ENCODE results near the gene MYL10. TPM values are rescaled to one million over a fixed set of nuclear protein-coding genes. Genes with fewer than 3 reads are reported as not detected.

Gene MYL10
- total and polyA plus RNA-seq, 7 donors: 0.23 to 4.4 TPM; not detected in 5

DNA sequence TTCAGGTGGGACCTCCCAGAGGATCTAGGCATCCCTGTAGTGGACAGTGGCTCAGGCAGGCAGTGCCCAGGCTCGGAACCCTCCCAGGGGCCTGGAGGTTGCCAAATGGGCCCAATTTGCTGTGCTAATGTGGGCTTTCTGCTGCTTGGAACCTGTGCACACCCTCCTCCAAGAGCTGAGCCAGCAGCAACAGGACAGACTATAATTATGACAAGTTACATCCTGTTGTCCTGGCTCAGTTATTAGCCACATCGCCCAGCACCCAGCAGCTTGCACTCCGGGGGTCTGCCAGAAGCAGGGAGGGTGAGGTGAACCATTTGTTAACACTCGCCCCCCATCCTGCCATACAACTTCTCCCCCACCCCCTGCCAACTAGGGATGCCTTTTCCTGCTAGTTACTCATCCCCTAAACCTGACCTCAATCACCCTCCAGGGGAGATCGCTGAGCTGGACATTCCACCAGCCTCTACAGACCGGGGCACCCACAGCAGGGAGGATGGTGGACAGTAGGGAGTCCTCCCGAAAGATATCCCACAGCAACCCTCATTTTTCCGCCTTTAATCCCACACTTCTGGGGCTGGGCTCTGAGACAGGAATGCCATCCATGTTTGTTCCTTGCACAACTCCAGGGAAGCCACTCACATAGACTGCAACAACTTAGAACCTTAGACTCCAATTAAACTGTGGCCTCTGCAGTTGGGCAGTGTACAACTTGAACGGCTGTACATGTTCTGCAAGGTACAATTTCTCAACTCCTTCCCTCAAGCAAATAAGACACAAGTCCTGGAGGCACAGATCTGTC lies 7.9 kb upstream of the MYL10 start:
- Histone ChIP-seq H3K36me3 (ENCODE audit: insufficient read depth in 1 of 2, low read depth in 1 of 2) (no peaks in the 10 kb centered on the region), H3K9me3 (no peaks in the 10 kb centered on the region), H3K4me3 (no peak overlapping the region), H3K27ac (peak overlapping the region; percentile 23), H3K4me1 (peaks cover 24% of the 10 kb centered on the region), H3K27me3 (ENCODE audit: insufficient read depth in 3 of 3, low read length in 2 of 3) (no peaks in the 10 kb centered on the region)
- TF ChIP-seq, protein P1, sequence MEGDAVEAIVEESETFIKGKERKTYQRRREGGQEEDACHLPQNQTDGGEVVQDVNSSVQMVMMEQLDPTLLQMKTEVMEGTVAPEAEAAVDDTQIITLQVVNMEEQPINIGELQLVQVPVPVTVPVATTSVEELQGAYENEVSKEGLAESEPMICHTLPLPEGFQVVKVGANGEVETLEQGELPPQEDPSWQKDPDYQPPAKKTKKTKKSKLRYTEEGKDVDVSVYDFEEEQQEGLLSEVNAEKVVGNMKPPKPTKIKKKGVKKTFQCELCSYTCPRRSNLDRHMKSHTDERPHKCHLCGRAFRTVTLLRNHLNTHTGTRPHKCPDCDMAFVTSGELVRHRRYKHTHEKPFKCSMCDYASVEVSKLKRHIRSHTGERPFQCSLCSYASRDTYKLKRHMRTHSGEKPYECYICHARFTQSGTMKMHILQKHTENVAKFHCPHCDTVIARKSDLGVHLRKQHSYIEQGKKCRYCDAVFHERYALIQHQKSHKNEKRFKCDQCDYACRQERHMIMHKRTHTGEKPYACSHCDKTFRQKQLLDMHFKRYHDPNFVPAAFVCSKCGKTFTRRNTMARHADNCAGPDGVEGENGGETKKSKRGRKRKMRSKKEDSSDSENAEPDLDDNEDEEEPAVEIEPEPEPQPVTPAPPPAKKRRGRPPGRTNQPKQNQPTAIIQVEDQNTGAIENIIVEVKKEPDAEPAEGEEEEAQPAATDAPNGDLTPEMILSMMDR (IDR thresholded peaks at IDR 0.05): no peak
- DNase-seq (no peak), ATAC-seq (no peak)
- 38 to 63% (median 43%) methylated on average over 9 of the region's 9 CpGs for WGBS, 3 donors
- intact Hi-C loops (cut with DNase I): no loop called here

DNA sequence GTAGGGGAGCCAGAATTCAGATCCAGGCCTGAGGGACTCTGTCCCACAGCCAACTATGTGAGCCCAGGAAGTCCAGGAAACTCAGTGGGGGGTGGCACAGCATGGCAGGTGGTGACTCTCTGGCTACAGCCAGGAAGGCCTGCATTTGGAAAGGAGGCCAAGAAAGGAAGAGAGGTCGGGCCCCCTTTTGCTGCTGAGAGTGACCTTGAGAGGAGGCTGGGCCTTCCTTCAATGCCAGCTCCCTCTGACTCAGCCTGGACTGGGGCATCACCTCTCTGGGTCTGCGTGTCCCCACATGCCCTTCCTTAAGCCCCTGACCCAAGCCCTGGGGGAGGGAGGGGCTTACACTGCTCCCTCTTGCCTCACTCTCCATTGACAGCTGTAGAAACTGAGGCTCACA lies 6.4 kb upstream of the MYL10 start:
- TF ChIP-seq, protein P1 (IDR thresholded peaks at IDR 0.05): no peak
- 23 to 33% (median 24%) methylated on average over 2 of the region's 2 CpGs for WGBS, 3 donors
- H3K27me3 ChIP-seq (ENCODE audit: insufficient read depth in 3 of 3, low read length in 2 of 3): no peaks in the 10 kb centered on the region
- DNase-seq (no peak), ATAC-seq (no peak)
- H3K36me3 ChIP-seq (ENCODE audit: insufficient read depth in 1 of 2, low read depth in 1 of 2): no peaks in the 10 kb centered on the region
- H3K4me1 ChIP-seq: peaks cover 32% of the 10 kb centered on the region
- no peak overlapping the region for H3K4me3 ChIP-seq
- peak overlapping the region; percentile 30 for H3K27ac ChIP-seq
- intact Hi-C loops (cut with DNase I): no loop called here
- no peaks in the 10 kb centered on the region for H3K9me3 ChIP-seq

GRCh38 chr7:101634196-101634717 lies 5.2 kb upstream of the MYL10 start:
- no peaks in the 10 kb centered on the region for H3K9me3 ChIP-seq
- H3K4me1 ChIP-seq: peaks cover 36% of the 10 kb centered on the region
- TF ChIP-seq, protein P1 (IDR thresholded peaks at IDR 0.05): no peak
- no peaks in the 10 kb centered on the region for H3K36me3 ChIP-seq (ENCODE audit: insufficient read depth in 1 of 2, low read depth in 1 of 2)
- WGBS, 3 donors: 40 to 56% (median 52%) methylated on average over 11 of the region's 11 CpGs
- H3K27me3 ChIP-seq (ENCODE audit: insufficient read depth in 3 of 3, low read length in 2 of 3): no peaks in the 10 kb centered on the region
- ATAC-seq: no peak
- H3K27ac ChIP-seq: peak overlapping the region; percentile 64
- no peak for DNase-seq
- intact Hi-C loops (cut with DNase I): loop anchor here in 1 of 2 donors (5.0 kb wide), 1 partner anchor 43 kb away; no protein-coding TSS in a partner anchor
- H3K4me3 ChIP-seq: no peak overlapping the region

DNA sequence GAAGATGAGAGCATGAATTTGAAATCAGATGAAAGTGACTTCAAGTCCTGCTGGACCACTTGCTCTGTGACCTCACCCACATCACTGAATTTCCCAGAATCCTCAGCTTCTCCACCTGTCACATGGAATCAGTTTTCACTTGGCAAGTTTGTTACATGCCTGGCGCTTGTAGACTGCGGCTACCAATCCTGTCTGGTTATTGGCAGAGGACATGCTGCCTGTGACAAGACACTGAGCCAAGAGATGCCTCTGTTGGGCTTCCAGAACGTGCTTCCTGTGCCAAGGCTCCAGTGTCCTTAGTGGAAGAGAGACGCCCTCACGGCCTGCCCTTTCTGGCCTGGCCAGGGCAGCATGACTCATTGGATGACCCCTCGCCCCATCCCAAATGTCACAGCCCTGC lies 4.4 kb upstream of the MYL10 start:
- Histone ChIP-seq H3K4me1 (peaks cover 44% of the 10 kb centered on the region), H3K27me3 (ENCODE audit: insufficient read depth in 3 of 3, low read length in 2 of 3) (no peaks in the 10 kb centered on the region), H3K27ac (peak overlapping the region; percentile 64), H3K9me3 (no peaks in the 10 kb centered on the region), H3K4me3 (no peak overlapping the region), H3K36me3 (ENCODE audit: insufficient read depth in 1 of 2, low read depth in 1 of 2) (no peaks in the 10 kb centered on the region)
- intact Hi-C loops (cut with DNase I): loop anchor here in 1 of 2 donors (5.0 kb wide), 1 partner anchor 44 kb away; no protein-coding TSS in a partner anchor
- DNase-seq (peak; percentile 68 to 86), ATAC-seq (peak; percentile 94 to 98 (median 95))
- WGBS, 3 donors: 31 to 45% (median 43%) methylated on average over 6 of the region's 6 CpGs
- TF ChIP-seq, protein P1 (IDR thresholded peaks at IDR 0.05): no peak
